ENCODE data around the gene ANP32D.
"Not testable (repeated sequence)": the region's sequence is repeated elsewhere in the genome, so short reads cannot be mapped to it uniquely, and the experiment has no call there.

Gene ANP32D

DNA sequence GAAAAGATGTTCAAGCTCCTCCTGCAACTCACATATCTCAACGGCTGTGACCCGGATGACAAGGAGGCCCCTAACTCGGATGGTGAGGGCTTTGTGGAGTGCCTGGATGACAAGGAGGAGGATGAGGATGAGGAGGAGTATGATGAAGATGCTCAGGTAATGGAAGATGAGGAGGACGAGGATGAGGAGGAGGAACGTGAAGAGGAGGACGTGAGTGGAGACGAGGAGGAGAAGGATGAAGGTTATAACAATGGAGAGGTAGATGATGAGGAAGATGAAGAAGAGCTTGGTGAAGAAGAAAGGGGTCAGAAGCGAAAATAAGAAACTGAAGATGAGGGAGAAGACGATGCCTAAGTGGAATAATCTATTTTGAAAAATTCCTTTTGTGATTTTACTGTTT lies 702 bp downstream of the ANP32D start:
- H2AFZ ChIP-seq (ENCODE audit: low read length): no peak overlapping the region
- no peaks in the 10 kb centered on the region for H3K27me3 ChIP-seq (ENCODE audit: insufficient read depth, low read length)
- TF ChIP-seq, protein P1, sequence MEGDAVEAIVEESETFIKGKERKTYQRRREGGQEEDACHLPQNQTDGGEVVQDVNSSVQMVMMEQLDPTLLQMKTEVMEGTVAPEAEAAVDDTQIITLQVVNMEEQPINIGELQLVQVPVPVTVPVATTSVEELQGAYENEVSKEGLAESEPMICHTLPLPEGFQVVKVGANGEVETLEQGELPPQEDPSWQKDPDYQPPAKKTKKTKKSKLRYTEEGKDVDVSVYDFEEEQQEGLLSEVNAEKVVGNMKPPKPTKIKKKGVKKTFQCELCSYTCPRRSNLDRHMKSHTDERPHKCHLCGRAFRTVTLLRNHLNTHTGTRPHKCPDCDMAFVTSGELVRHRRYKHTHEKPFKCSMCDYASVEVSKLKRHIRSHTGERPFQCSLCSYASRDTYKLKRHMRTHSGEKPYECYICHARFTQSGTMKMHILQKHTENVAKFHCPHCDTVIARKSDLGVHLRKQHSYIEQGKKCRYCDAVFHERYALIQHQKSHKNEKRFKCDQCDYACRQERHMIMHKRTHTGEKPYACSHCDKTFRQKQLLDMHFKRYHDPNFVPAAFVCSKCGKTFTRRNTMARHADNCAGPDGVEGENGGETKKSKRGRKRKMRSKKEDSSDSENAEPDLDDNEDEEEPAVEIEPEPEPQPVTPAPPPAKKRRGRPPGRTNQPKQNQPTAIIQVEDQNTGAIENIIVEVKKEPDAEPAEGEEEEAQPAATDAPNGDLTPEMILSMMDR (IDR thresholded peaks at IDR 0.05; ENCODE audit: low read length): no peak
- no peak for TF ChIP-seq EZH2 (IDR thresholded peaks at IDR 0.05; ENCODE audit: borderline replicate concordance, low read length)

DNA sequence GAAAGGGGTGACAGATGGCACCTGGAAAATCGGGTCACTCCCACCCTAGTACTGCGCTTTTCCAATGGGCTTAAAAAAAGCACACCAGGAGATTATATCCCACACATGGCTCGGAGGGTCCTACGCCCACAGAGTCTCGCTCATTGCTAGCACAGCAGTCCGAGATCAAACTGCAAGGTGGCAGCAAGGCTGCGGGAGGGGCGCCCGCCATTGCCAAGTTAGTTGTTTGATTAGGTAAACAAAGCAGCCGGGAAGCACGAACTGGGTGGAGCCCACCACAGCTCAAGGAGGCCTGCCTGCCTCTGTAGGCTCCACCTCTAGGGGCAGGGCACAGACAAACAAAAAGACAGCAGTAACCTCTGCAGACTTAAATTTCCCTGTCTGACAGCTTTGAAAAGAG lies 2.1 kb downstream of the ANP32D start:
- not testable (repeated sequence) for H3K9me2 ChIP-seq (ENCODE audit: low read depth, low read length); H3K9ac ChIP-seq (ENCODE audit: low read length); H4K20me1 ChIP-seq (ENCODE audit: insufficient read depth, low read length); H3K36me3 ChIP-seq (ENCODE audit: insufficient read depth, low read length); H3K27ac ChIP-seq (ENCODE audit: low read depth, low read length, poor library complexity, severe bottlenecking); H3K79me2 ChIP-seq (ENCODE audit: insufficient read depth, low read length); H3K4me3 ChIP-seq (ENCODE audit: low read depth, low read length, poor library complexity, severe bottlenecking); H3K9me3 ChIP-seq (ENCODE audit: low read length); H3K4me1 ChIP-seq (ENCODE audit: insufficient read depth, low read length, severe bottlenecking); H2AFZ ChIP-seq (ENCODE audit: low read length); H3K27me3 ChIP-seq (ENCODE audit: insufficient read depth, low read length); H3F3A ChIP-seq (ENCODE audit: insufficient read depth, low read length); H3K4me2 ChIP-seq (ENCODE audit: low read length)

More for the DNA sequence above, 702 bp downstream of the ANP32D start:
- Histone ChIP-seq H3K4me2 (ENCODE audit: low read length) (no peak overlapping the region), H3F3A (ENCODE audit: insufficient read depth, low read length) (no peaks in the 10 kb centered on the region), H4K20me1 (ENCODE audit: insufficient read depth, low read length) (no peaks in the 10 kb centered on the region), H3K9ac (ENCODE audit: low read length) (no peak overlapping the region), H3K9me3 (ENCODE audit: low read length) (no peaks in the 10 kb centered on the region), H3K4me1 (ENCODE audit: insufficient read depth, low read length, severe bottlenecking) (no peaks in the 10 kb centered on the region), H3K79me2 (ENCODE audit: insufficient read depth, low read length) (no peaks in the 10 kb centered on the region), H3K4me3 (ENCODE audit: low read depth, low read length, poor library complexity, severe bottlenecking) (no peak overlapping the region), H3K27ac (ENCODE audit: low read depth, low read length, poor library complexity, severe bottlenecking) (no peak overlapping the region), H3K9me2 (ENCODE audit: low read depth, low read length) (no peaks in the 10 kb centered on the region), H3K36me3 (ENCODE audit: insufficient read depth, low read length) (no peaks in the 10 kb centered on the region)

DNA sequence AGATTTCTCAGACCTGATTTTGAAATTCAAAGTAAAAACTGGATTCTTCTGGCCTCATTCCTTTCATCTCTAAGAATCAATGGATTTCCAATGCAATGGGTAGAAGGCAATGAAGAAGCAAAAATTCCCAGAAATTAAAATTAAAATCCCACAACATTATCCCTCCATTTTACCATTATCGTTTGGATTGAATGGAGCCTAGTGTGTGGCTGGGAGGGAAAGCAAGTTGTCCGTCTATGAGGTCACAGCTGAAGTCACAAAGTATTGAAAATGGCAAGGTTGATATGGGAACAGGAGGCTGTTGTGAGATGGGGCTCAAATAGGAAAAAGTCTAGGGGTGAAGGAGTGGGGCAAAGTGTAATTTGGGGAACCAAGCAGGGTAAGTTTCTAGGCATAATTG lies 9.8 kb downstream of the ANP32D start, which contains the start of gene C12orf54:
Gene C12orf54, plus strand, starts transcription at position 301 of the 400 bp plus-strand sequence. CDS start 799 bp downstream, outside the sequence.
- H3K9me3 ChIP-seq (ENCODE audit: low read length): no peaks in the 10 kb centered on the region
- TF ChIP-seq EZH2 (IDR thresholded peaks at IDR 0.05; ENCODE audit: borderline replicate concordance, low read length): no peak
- TF ChIP-seq, protein P1 (IDR thresholded peaks at IDR 0.05; ENCODE audit: low read length): no peak

GRCh38 chr12:48482930-48483329 lies 10.6 kb downstream of the ANP32D start:
- no peak overlapping the region for H2AFZ ChIP-seq (ENCODE audit: low read length)
- no peaks in the 10 kb centered on the region for H3K27me3 ChIP-seq (ENCODE audit: insufficient read depth, low read length)
- no peaks in the 10 kb centered on the region for H4K20me1 ChIP-seq (ENCODE audit: insufficient read depth, low read length)
- H3K9me2 ChIP-seq (ENCODE audit: low read depth, low read length): no peaks in the 10 kb centered on the region
- no peaks in the 10 kb centered on the region for H3F3A ChIP-seq (ENCODE audit: insufficient read depth, low read length)
- H3K27ac ChIP-seq (ENCODE audit: low read depth, low read length, poor library complexity, severe bottlenecking): no peak overlapping the region
- no peak overlapping the region for H3K4me3 ChIP-seq (ENCODE audit: low read depth, low read length, poor library complexity, severe bottlenecking)
- H3K4me2 ChIP-seq (ENCODE audit: low read length): no peak overlapping the region
- no peak overlapping the region for H3K9ac ChIP-seq (ENCODE audit: low read length)
- H3K4me1 ChIP-seq (ENCODE audit: insufficient read depth, low read length, severe bottlenecking): no peaks in the 10 kb centered on the region
- no peaks in the 10 kb centered on the region for H3K9me3 ChIP-seq (ENCODE audit: low read length)
- TF ChIP-seq, protein P1 (IDR thresholded peaks at IDR 0.05; ENCODE audit: low read length): no peak
- TF ChIP-seq EZH2 (IDR thresholded peaks at IDR 0.05; ENCODE audit: borderline replicate concordance, low read length): no peak
- H3K36me3 ChIP-seq (ENCODE audit: insufficient read depth, low read length): no peaks in the 10 kb centered on the region
- H3K79me2 ChIP-seq (ENCODE audit: insufficient read depth, low read length): no peaks in the 10 kb centered on the region

More for the DNA sequence above, 9.8 kb downstream of the ANP32D start, which contains the start of gene C12orf54:
- Histone ChIP-seq H3K27me3 (ENCODE audit: insufficient read depth, low read length) (no peaks in the 10 kb centered on the region), H3K4me3 (ENCODE audit: low read depth, low read length, poor library complexity, severe bottlenecking) (no peak within 1 kb of the TSS), H3K79me2 (ENCODE audit: insufficient read depth, low read length) (no peaks in the 10 kb centered on the region), H3K36me3 (ENCODE audit: insufficient read depth, low read length) (no peaks in the 10 kb centered on the region), H3K4me1 (ENCODE audit: insufficient read depth, low read length, severe bottlenecking) (no peaks in the 10 kb centered on the region), H3K9me2 (ENCODE audit: low read depth, low read length) (no peaks in the 10 kb centered on the region), H2AFZ (ENCODE audit: low read length) (no peak within 1 kb of the TSS), H3K27ac (ENCODE audit: low read depth, low read length, poor library complexity, severe bottlenecking) (no peak within 1 kb of the TSS), H3F3A (ENCODE audit: insufficient read depth, low read length) (no peaks in the 10 kb centered on the region), H3K9ac (ENCODE audit: low read length) (no peak within 1 kb of the TSS), H3K4me2 (ENCODE audit: low read length) (no peak within 1 kb of the TSS), H4K20me1 (ENCODE audit: insufficient read depth, low read length) (no peaks in the 10 kb centered on the region)

Data from OCI-LY1 (cell line).